ENCODE results near the gene THRB.

DNA sequence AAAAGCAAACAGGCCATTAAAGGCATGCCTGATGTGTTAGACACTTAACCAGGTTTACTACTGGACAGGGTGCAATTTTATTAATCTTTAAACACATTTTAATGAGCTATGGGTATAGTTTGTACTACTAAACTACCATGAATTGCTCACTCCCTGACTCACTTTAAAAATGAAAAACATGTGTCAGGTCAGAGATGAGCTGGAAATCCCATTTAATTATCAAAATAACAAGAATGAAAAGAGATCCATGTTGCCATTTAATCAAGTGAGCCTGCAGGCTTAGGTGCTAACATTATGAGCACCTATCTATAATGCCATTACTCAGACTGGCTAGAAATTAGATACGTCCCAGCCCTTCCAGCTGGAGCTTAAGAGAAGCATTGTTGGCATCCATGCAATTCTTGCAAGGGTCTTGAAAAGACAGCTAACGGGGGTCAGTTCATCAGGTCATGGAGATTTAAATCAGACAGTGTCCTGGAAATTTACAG is 224.4 kb downstream of the THRB start:
- TF ChIP-seq, protein P1, sequence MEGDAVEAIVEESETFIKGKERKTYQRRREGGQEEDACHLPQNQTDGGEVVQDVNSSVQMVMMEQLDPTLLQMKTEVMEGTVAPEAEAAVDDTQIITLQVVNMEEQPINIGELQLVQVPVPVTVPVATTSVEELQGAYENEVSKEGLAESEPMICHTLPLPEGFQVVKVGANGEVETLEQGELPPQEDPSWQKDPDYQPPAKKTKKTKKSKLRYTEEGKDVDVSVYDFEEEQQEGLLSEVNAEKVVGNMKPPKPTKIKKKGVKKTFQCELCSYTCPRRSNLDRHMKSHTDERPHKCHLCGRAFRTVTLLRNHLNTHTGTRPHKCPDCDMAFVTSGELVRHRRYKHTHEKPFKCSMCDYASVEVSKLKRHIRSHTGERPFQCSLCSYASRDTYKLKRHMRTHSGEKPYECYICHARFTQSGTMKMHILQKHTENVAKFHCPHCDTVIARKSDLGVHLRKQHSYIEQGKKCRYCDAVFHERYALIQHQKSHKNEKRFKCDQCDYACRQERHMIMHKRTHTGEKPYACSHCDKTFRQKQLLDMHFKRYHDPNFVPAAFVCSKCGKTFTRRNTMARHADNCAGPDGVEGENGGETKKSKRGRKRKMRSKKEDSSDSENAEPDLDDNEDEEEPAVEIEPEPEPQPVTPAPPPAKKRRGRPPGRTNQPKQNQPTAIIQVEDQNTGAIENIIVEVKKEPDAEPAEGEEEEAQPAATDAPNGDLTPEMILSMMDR (IDR thresholded peaks at IDR 0.05; ENCODE audit: poor library complexity): no peak
- TF ChIP-seq EZH2 (IDR thresholded peaks at IDR 0.05; ENCODE audit: borderline replicate concordance) (no peak), EZH2phosphoT487 (IDR thresholded peaks at IDR 0.05; ENCODE audit: low read depth, severe bottlenecking, unreplicated experiment) (no peak)
